Body of pancreas (tissue), 4 donors: ENCODE data around the gene ESPN.
"Not testable (repeated sequence)": the region's sequence is repeated elsewhere in the genome, so short reads cannot be mapped to it uniquely, and the experiment has no call there.

Experiments used
- CTCF ChIP-seq, 7 experiments: fragments of 450-650 bp in 4 of 7; fragments of 200-600 bp in 3 of 7; sonication (generic) in 3 of 7; IDR thresholded peaks; one replicate each; pipeline ENCODE4 v1.5.1; 2016 to 2019; ENCODE audit warnings: antibody characterized with exemption in 7 of 7
- POLR2A ChIP-seq, 3 donors: fragments of 450-650 bp; IDR thresholded peaks; one replicate each; pipeline ENCODE4 v1.6.1; 2016; ENCODE audit warnings: antibody characterized with exemption in 3 of 3, mild to moderate bottlenecking in 2 of 3

- not testable (repeated sequence) for TF ChIP-seq CTCF, POLR2A (IDR thresholded peaks at IDR 0.05)
Measured at GRCh38 chr1:6395130-6395529, 29.4 kb upstream of the ESPN start.
